WERI-Rb-1 (cell line): ENCODE data around the gene MOCS1.

Experiments
- DNase-seq: peaks from one replicate; pipeline ENCODE4 v3.0.0-alpha.2; 2020
- H3K27ac ChIP-seq: fragments of 250-450 bp; sonication (Bioruptor Pico); 2 replicates; pipeline ENCODE4 v1.5.1; 2020; ENCODE audit warnings: mild to moderate bottlenecking, moderate library complexity
- H3K27me3 ChIP-seq: fragments of 250-450 bp; sonication (Bioruptor Pico); 2 replicates; pipeline ENCODE4 v1.5.1; 2021; ENCODE audit warnings: mild to moderate bottlenecking, low read depth, moderate library complexity; ENCODE audit not compliant: insufficient read depth, severe bottlenecking
- H3K36me3 ChIP-seq: fragments of 250-450 bp; sonication (Bioruptor Pico); 2 replicates; pipeline ENCODE4 v1.5.1; 2020; ENCODE audit warnings: mild to moderate bottlenecking, moderate library complexity
- H3K4me3 ChIP-seq: 2 replicates; pipeline ENCODE4 v1.5.1; 2011; ENCODE audit warnings: low read depth, mild to moderate bottlenecking, control low read depth, low read length
- H3K9me3 ChIP-seq: fragments of 250-450 bp; sonication (Bioruptor Pico); 2 replicates; pipeline ENCODE4 v1.5.1; 2021; ENCODE audit warnings: mild to moderate bottlenecking, moderate library complexity; ENCODE audit not compliant: severe bottlenecking
- CTCF ChIP-seq: IDR thresholded peaks from 2 replicates; pipeline ENCODE4 v1.5.1; 2011; ENCODE audit warnings: low read depth, mild to moderate bottlenecking, control low read depth, inconsistent platforms, low read length

MOCS1 gene

GRCh38 chr6:39918831-39919230 lies 15.4 kb downstream of the MOCS1 start:
- DNase-seq: no peak
- H3K27ac ChIP-seq: no peak overlapping the region

DNA sequence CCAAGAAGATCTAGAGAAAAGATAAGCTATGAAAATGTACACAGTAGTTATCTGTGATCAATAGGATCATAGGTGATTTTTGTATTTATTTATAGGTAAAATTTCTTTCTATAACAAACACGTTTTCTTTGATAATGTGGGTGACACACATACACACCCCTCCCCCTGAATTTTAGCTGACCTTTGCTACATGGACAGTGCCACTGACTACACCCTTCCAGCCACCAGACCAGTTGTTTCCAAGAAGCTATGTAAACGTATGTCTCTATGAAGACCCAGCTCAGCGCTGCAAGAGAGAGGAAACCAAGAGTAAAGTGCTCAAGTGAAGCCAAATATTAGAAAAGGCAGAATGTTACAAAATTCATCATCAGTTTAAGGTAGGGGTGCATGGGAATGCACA lies 16.3 kb downstream of the MOCS1 start:
- no peak overlapping the region for H3K27ac ChIP-seq
- H3K4me3 ChIP-seq: no peak overlapping the region
- no peaks in the 10 kb centered on the region for H3K9me3 ChIP-seq
- TF ChIP-seq CTCF: no peak
- no peak for DNase-seq
- no peaks in the 10 kb centered on the region for H3K27me3 ChIP-seq
- H3K36me3 ChIP-seq: peaks cover 16% of the 10 kb centered on the region

More at GRCh38 chr6:39918831-39919230, 15.4 kb downstream of the MOCS1 start:
- no peaks in the 10 kb centered on the region for H3K27me3 ChIP-seq
- no peak for TF ChIP-seq CTCF
- no peak overlapping the region for H3K4me3 ChIP-seq
- H3K9me3 ChIP-seq: no peaks in the 10 kb centered on the region
- peaks cover 19% of the 10 kb centered on the region for H3K36me3 ChIP-seq

DNA sequence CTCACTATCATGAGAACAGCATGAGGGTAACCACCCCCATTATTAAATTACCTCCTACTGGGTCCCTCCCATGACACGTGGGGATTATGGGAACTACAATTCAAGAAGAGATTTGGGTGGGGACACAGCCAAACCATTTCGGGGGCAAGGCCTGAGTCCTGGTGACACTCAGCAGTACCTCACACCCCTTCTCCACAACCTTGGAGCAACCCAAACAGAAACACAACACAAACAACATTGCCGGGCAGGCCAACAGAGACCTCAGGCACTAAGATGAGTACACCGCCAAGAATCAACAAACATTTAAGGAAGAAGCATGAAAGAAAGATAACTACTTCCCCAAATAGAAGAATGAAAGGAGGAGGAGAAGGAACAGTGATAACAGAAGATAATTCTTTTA lies 16.9 kb downstream of the MOCS1 start:
- DNase-seq: no peak
- peaks cover 16% of the 10 kb centered on the region for H3K36me3 ChIP-seq
- TF ChIP-seq CTCF: no peak
- no peak overlapping the region for H3K27ac ChIP-seq
- H3K9me3 ChIP-seq: no peaks in the 10 kb centered on the region
- H3K4me3 ChIP-seq: no peak overlapping the region
- no peaks in the 10 kb centered on the region for H3K27me3 ChIP-seq

DNA sequence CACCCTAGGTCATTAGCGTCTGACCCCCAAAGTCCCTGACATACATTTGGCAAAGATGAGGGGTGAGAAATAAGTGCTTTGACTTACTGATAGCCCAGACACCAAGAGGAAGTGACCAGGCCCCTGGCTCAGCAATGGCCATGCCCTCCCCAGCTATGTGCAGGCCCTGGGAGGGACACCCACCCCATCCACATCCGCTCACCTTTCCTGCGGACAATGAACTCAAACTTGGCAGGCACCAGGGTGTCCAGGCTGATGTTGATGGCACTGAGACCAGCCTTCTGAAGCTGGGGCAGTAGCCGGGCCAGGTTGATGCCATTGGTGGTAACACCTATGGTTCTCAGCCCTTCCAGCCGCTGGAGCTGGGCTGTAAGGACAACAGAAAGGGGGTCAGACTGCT lies 18.4 kb downstream of the MOCS1 start:
- DNase-seq: no peak
- H3K9me3 ChIP-seq: no peaks in the 10 kb centered on the region
- H3K27ac ChIP-seq: no peak overlapping the region
- H3K36me3 ChIP-seq: peaks cover 13% of the 10 kb centered on the region
- no peak for TF ChIP-seq CTCF
- H3K4me3 ChIP-seq: no peak overlapping the region
- H3K27me3 ChIP-seq: no peaks in the 10 kb centered on the region

GRCh38 chr6:39914239-39914638 lies 20.0 kb downstream of the MOCS1 start:
- DNase-seq: no peak
- peaks cover 8% of the 10 kb centered on the region for H3K36me3 ChIP-seq
- no peaks in the 10 kb centered on the region for H3K27me3 ChIP-seq
- TF ChIP-seq CTCF: no peak
- H3K9me3 ChIP-seq: no peaks in the 10 kb centered on the region
- H3K27ac ChIP-seq: no peak overlapping the region
- H3K4me3 ChIP-seq: no peak overlapping the region

- Histone ChIP-seq H3K27ac (no peak overlapping the region), H3K4me3 (no peak overlapping the region), H3K36me3 (peaks cover 8% of the 10 kb centered on the region), H3K9me3 (no peaks in the 10 kb centered on the region), H3K27me3 (no peaks in the 10 kb centered on the region)
- TF ChIP-seq CTCF: no peak
- no peak for DNase-seq
Measured at GRCh38 chr6:39913391-39913916, 20.8 kb downstream of the MOCS1 start.
